ENCODE results near the gene MLIP.

GRCh38 chr6:54260025-54260424 is 148.8 kb downstream of the MLIP start:
- TF ChIP-seq CTCF (IDR thresholded peaks at IDR 0.05; ENCODE audit: low read length): no peak
- no peak for TF ChIP-seq EZH2 (IDR thresholded peaks at IDR 0.05; ENCODE audit: borderline replicate concordance, low read length)
